ENCODE measurements around the gene RAD1.

The RAD1 gene

GRCh38 chr5:34916518-34916917 is 1.2 kb upstream of the RAD1 start:
- DNase-seq (ENCODE audit: low read depth in 2 of 2), result no peak

- DNase-seq (ENCODE audit: low read depth in 2 of 2), result no peak
Observed at GRCh38 chr5:34915856-34916192, 520 bp upstream of the RAD1 start.

- DNase-seq (ENCODE audit: low read depth in 2 of 2), result no peak
Observed at GRCh38 chr5:34914671-34915138, 599 bp downstream of the RAD1 start.

GRCh38 chr5:34913072-34913471 is 2.2 kb downstream of the RAD1 start:
- DNase-seq (ENCODE audit: low read depth in 2 of 2), result no peak

- no peak for DNase-seq (ENCODE audit: low read depth in 2 of 2)
Observed at GRCh38 chr5:34905564-34905963, 9.7 kb downstream of the RAD1 start.

- no peak for DNase-seq (ENCODE audit: low read depth in 2 of 2)
Observed at GRCh38 chr5:34903260-34903659, 12.0 kb downstream of the RAD1 start.

GRCh38 chr5:34900652-34901051 is 14.7 kb downstream of the RAD1 start:
- DNase-seq (ENCODE audit: low read depth in 2 of 2), result no peak

- DNase-seq (ENCODE audit: low read depth in 2 of 2), result no peak
Observed at GRCh38 chr5:34899066-34899465, 16.2 kb downstream of the RAD1 start.

GRCh38 chr5:34898258-34898895 is 16.9 kb downstream of the RAD1 start:
- peak; percentile 46 to 54 for DNase-seq (ENCODE audit: low read depth in 2 of 2)

GRCh38 chr5:34897646-34898045 is 17.7 kb downstream of the RAD1 start:
- no peak for DNase-seq (ENCODE audit: low read depth in 2 of 2)

GRCh38 chr5:34895641-34896419 is 19.5 kb downstream of the RAD1 start:
- no peak for DNase-seq (ENCODE audit: low read depth in 2 of 2)

GRCh38 chr5:34894716-34895115 is 20.6 kb downstream of the RAD1 start:
- DNase-seq (ENCODE audit: low read depth in 2 of 2), result no peak

GRCh38 chr5:34892414-34892813 is 22.9 kb downstream of the RAD1 start:
- no peak for DNase-seq (ENCODE audit: low read depth in 2 of 2)

GRCh38 chr5:34891981-34892380 is 23.3 kb downstream of the RAD1 start:
- DNase-seq (ENCODE audit: low read depth in 2 of 2), result peak; percentile 95

GRCh38 chr5:34889394-34889793 is 25.9 kb downstream of the RAD1 start:
- DNase-seq (ENCODE audit: low read depth in 2 of 2), result no peak

- no peak for DNase-seq (ENCODE audit: low read depth in 2 of 2)
Observed at GRCh38 chr5:34886392-34887119, 28.7 kb downstream of the RAD1 start.

- no peak for DNase-seq (ENCODE audit: low read depth in 2 of 2)
Observed at GRCh38 chr5:34881246-34881645, 34.1 kb downstream of the RAD1 start.

- DNase-seq (ENCODE audit: low read depth in 2 of 2), result no peak
Observed at GRCh38 chr5:34876275-34876674, 39.0 kb downstream of the RAD1 start.

GRCh38 chr5:34870382-34870781 is 44.9 kb downstream of the RAD1 start:
- DNase-seq (ENCODE audit: low read depth in 2 of 2), result no peak

GRCh38 chr5:34869256-34869655 is 46.0 kb downstream of the RAD1 start:
- no peak for DNase-seq (ENCODE audit: low read depth in 2 of 2)

GRCh38 chr5:34868791-34869190 is 46.5 kb downstream of the RAD1 start:
- no peak for DNase-seq (ENCODE audit: low read depth in 2 of 2)

GRCh38 chr5:34867660-34868059 is 47.6 kb downstream of the RAD1 start:
- no peak for DNase-seq (ENCODE audit: low read depth in 2 of 2)

GRCh38 chr5:34866989-34867471 is 48.3 kb downstream of the RAD1 start:
- no peak for DNase-seq (ENCODE audit: low read depth in 2 of 2)

Data from fibroblast of skin of left quadriceps (primary cell).